Neural cell (in vitro differentiated cells): ENCODE results near the gene SCAF4. TPM values are rescaled to one million over a fixed set of nuclear protein-coding genes. Genes with fewer than 3 reads are reported as not detected.

Source experiments
- H2AFZ ChIP-seq: fragments of 200-600, 300-800 bp; sonication (generic), shearing (Covaris generic); 2 replicates; pipeline ENCODE4 v1.6.0; 2014; ENCODE audit warnings: low read depth, mild to moderate bottlenecking, antibody characterized with exemption, low read length, moderate library complexity
- H3F3A ChIP-seq: fragments of 200-600 bp; shearing (Covaris generic); 2 replicates; pipeline ENCODE4 v1.6.1; 2016; ENCODE audit warnings: mild to moderate bottlenecking, moderate library complexity, mixed read lengths, antibody characterized with exemption, low read length; ENCODE audit not compliant: insufficient read depth, poor library complexity, severe bottlenecking
- H3K27ac ChIP-seq: fragments of 200-600, 300-800 bp; sonication (generic), shearing (Covaris generic); 2 replicates; pipeline ENCODE4 v1.5.1; 2014; ENCODE audit warnings: mild to moderate bottlenecking, low read length, moderate library complexity
- H3K27me3 ChIP-seq: fragments of 300-800, 200-600 bp; sonication (generic), shearing (Covaris generic); 2 replicates; pipeline ENCODE4 v1.6.0; 2014; ENCODE audit warnings: mild to moderate bottlenecking, low read depth, low read length, moderate library complexity; ENCODE audit not compliant: insufficient read depth
- H3K36me3 ChIP-seq: fragments of 300-800, 200-600 bp; sonication (generic), shearing (Covaris generic); 2 replicates; pipeline ENCODE4 v1.5.1; 2014; ENCODE audit warnings: mild to moderate bottlenecking, antibody characterized with exemption, low read length, moderate library complexity; ENCODE audit not compliant: insufficient read depth
- H3K4me2 ChIP-seq: fragments of 300-800, 200-600 bp; sonication (generic), shearing (Covaris generic); 2 replicates; pipeline ENCODE4 v1.6.0; 2014; ENCODE audit warnings: mild to moderate bottlenecking, low read length
- H3K4me3 ChIP-seq: fragments of 300-800, 200-600 bp; sonication (generic), shearing (Covaris generic); 2 replicates; pipeline ENCODE4 v1.5.1; 2014; ENCODE audit warnings: mild to moderate bottlenecking, low read length, moderate library complexity
- H3K79me2 ChIP-seq: fragments of 200-600 bp; shearing (Covaris generic); replicated peaks from 2 replicates; pipeline ENCODE4 v1.6.0; 2014; ENCODE audit warnings: mild to moderate bottlenecking, low read length, moderate library complexity; ENCODE audit not compliant: insufficient read depth
- H3K9ac ChIP-seq: fragments of 300-800, 200-600 bp; sonication (generic), shearing (Covaris generic); 2 replicates; pipeline ENCODE4 v1.6.1; 2016; ENCODE audit warnings: mild to moderate bottlenecking, low read length, mixed read lengths
- H3K9me2 ChIP-seq: fragments of 200-600 bp; shearing (Covaris generic); 2 replicates; pipeline ENCODE4 v1.6.1; 2016; ENCODE audit warnings: mild to moderate bottlenecking, low read length, mixed read lengths; ENCODE audit not compliant: insufficient read depth
- H3K9me3 ChIP-seq: fragments of 200-600, 300-800 bp; sonication (generic), shearing (Covaris generic); 2 replicates; pipeline ENCODE4 v1.6.1; 2016; ENCODE audit warnings: mild to moderate bottlenecking, mixed run types, low read length, moderate library complexity, mixed read lengths
- H4K20me1 ChIP-seq: fragments of 200-600 bp; shearing (Covaris generic); 2 replicates; pipeline ENCODE4 v1.6.1; 2016; ENCODE audit warnings: mild to moderate bottlenecking, mixed run types; ENCODE audit not compliant: insufficient read depth
- CTCF ChIP-seq: fragments of 450-650 bp; IDR thresholded peaks from 2 replicates; pipeline ENCODE4 v1.5.1; 2014; ENCODE audit warnings: antibody characterized with exemption, mild to moderate bottlenecking, moderate library complexity; ENCODE audit not compliant: poor library complexity, severe bottlenecking
- EP300 ChIP-seq: fragments of 450-650 bp; conservative IDR thresholded peaks from 2 replicates; pipeline ENCODE4 v1.6.1; 2014; ENCODE audit warnings: antibody characterized with exemption, mild to moderate bottlenecking, moderate library complexity; ENCODE audit not compliant: poor library complexity, severe bottlenecking
- EZH2 ChIP-seq: fragments of 200-600, 300-800 bp; shearing (Covaris generic), sonication (generic); IDR thresholded peaks from 2 replicates; pipeline ENCODE4 v1.6.1; 2014; ENCODE audit warnings: antibody characterized with exemption, low read length, borderline replicate concordance, mild to moderate bottlenecking; ENCODE audit not compliant: insufficient read depth, poor library complexity, severe bottlenecking
- MXI1 ChIP-seq: fragments of 450-650 bp; conservative IDR thresholded peaks from 2 replicates; pipeline ENCODE4 v1.6.1; 2014; ENCODE audit warnings: antibody characterized with exemption, mild to moderate bottlenecking; ENCODE audit not compliant: poor library complexity, severe bottlenecking
- POLR2AphosphoS5 ChIP-seq: IDR thresholded peaks from 2 replicates; pipeline ENCODE4 v1.6.1; 2012
- RAD21 ChIP-seq: fragments of 450-650 bp; conservative IDR thresholded peaks from 2 replicates; pipeline ENCODE4 v1.6.1; 2014; ENCODE audit warnings: antibody characterized with exemption, mild to moderate bottlenecking, moderate library complexity
- REST ChIP-seq: IDR thresholded peaks from 2 replicates; pipeline ENCODE4 v1.6.1; 2012; ENCODE audit warnings: borderline replicate concordance
- SMC3 ChIP-seq: fragments of 450-650 bp; conservative IDR thresholded peaks from 2 replicates; pipeline ENCODE4 v1.6.1; 2014; ENCODE audit warnings: antibody characterized with exemption, mild to moderate bottlenecking, moderate library complexity; ENCODE audit not compliant: poor library complexity
- TAF1 ChIP-seq: IDR thresholded peaks from 2 replicates; pipeline ENCODE4 v1.6.1; 2012; ENCODE audit warnings: low read depth
- polyA plus RNA-seq: library from polyadenylated mRNA; depleted of rRNA; stranded (reverse); fragments of >200 nt; gene quantifications from 2 replicates; pipeline ENCODE4 v1.2.3, GENCODE V29; 2014
- small RNA-seq, 3 experiments: library from RNA; depleted of rRNA; stranded (forward); fragments of <200 nt; gene quantifications; one replicate each; pipeline ENCODE3, GENCODE V24; 2012

The SCAF4 gene
- polyA plus RNA-seq, 1 donor from 2014 or later, result 5.4 TPM

- Histone ChIP-seq H4K20me1 (no peaks in the 10 kb centered on the region), H3K9me3 (no peaks in the 10 kb centered on the region), H3K4me3 (no peak overlapping the region), H3K27ac (no peak overlapping the region), H3K27me3 (no peaks in the 10 kb centered on the region), H3K4me2 (no peak overlapping the region), H3K36me3 (no peaks in the 10 kb centered on the region), H2AFZ (no peak overlapping the region), H3K9ac (no peak overlapping the region), H3F3A (no peaks in the 10 kb centered on the region), H3K9me2 (no peaks in the 10 kb centered on the region), H3K79me2 (no peaks in the 10 kb centered on the region)
- TF ChIP-seq SMC3 (no peak), REST (no peak), EZH2 (no peak), CTCF (no peak), MXI1 (no peak), TAF1 (no peak), RAD21 (no peak), EP300 (no peak), POLR2AphosphoS5 (no peak)
These were observed 108.3 kb downstream of the SCAF4 start for GRCh38 chr21:31623664-31624063.

GRCh38 chr21:31622397-31622796, 109.5 kb downstream of the SCAF4 start:
- Histone ChIP-seq H3F3A (no peaks in the 10 kb centered on the region), H3K36me3 (no peaks in the 10 kb centered on the region), H3K9me2 (no peaks in the 10 kb centered on the region), H3K4me3 (no peak overlapping the region), H3K27me3 (no peaks in the 10 kb centered on the region), H4K20me1 (no peaks in the 10 kb centered on the region), H3K9me3 (no peaks in the 10 kb centered on the region), H3K9ac (no peak overlapping the region), H3K27ac (no peak overlapping the region), H3K4me2 (no peak overlapping the region), H3K79me2 (no peaks in the 10 kb centered on the region), H2AFZ (no peak overlapping the region)
- no peak for TF ChIP-seq EZH2
- no peak for TF ChIP-seq EP300
- no peak for TF ChIP-seq REST
- TF ChIP-seq POLR2AphosphoS5, result no peak
- TF ChIP-seq TAF1, result no peak
- no peak for TF ChIP-seq MXI1

Small RNA genes within 50 kb of the gene (small RNA-seq; reads per million reads assigned to genes)
- 0 reads per million in 3 experiments for gene RF01241

Other genes with a start within 250 kb of the SCAF4 start
- gene SOD1, start 72.4 kb downstream of the SCAF4 start, polyA plus RNA-seq, result 404 and 449 TPM in 2 replicates
- gene HUNK, start 140.9 kb upstream of the SCAF4 start, polyA plus RNA-seq, result 9.3 and 11.0 TPM in 2 replicates